WI38 (cell line): ENCODE results near the gene TOR4A.

Experiments
- H3K4me3 ChIP-seq: 2 replicates; pipeline ENCODE4 v1.5.1; 2011; ENCODE audit warnings: low read depth, mild to moderate bottlenecking, control low read depth, low read length
- CTCF ChIP-seq: IDR thresholded peaks from 2 replicates; pipeline ENCODE4 v1.5.1; 2012; ENCODE audit warnings: low read depth, mild to moderate bottlenecking, control low read depth, low read length

TOR4A gene

GRCh38 chr9:137245450-137246421 is 31.8 kb upstream of the TOR4A start:
- no peak for TF ChIP-seq CTCF
- no peak overlapping the region for H3K4me3 ChIP-seq

- H3K4me3 ChIP-seq: no peak overlapping the region
- no peak for TF ChIP-seq CTCF
Measured at GRCh38 chr9:137247135-137247915, 30.2 kb upstream of the TOR4A start.

GRCh38 chr9:137247916-137248175 is 29.7 kb upstream of the TOR4A start:
- TF ChIP-seq CTCF: no peak
- H3K4me3 ChIP-seq: no peak overlapping the region

- no peak for TF ChIP-seq CTCF
- H3K4me3 ChIP-seq: no peak overlapping the region
Measured at GRCh38 chr9:137250329-137251193, 27.0 kb upstream of the TOR4A start.

GRCh38 chr9:137251194-137251461 is 26.4 kb upstream of the TOR4A start, which contains the start of gene STPG3:
STPG3 (plus strand) TSS chr9:137251286; CDS start chr9:137251287, 1 bp downstream.
- no peak for TF ChIP-seq CTCF
- no peak within 1 kb of the TSS for H3K4me3 ChIP-seq

- no peak for TF ChIP-seq CTCF
Measured at GRCh38 chr9:137251490-137252268, 25.8 kb upstream of the TOR4A start.

More at GRCh38 chr9:137251490-137252268, 25.8 kb upstream of the TOR4A start:
- no peak overlapping the region for H3K4me3 ChIP-seq
